ENCODE measurements around the gene LHCGR.

Gene LHCGR

GRCh38 chr2:48755473-48755872 lies at the start of gene LHCGR:
LHCGR (minus strand) TSS chr2:48755724; CDS start chr2:48755671, 53 bp downstream.
- H3K4me3 ChIP-seq (ENCODE audit: low read depth, low read length), result peak within 1 kb of the TSS; percentile 24
- in situ Hi-C loops (cut with HindIII; ENCODE audit: low sequenced_read_pairs), result no loop called here
- DNase-seq (ENCODE audit: low read depth), result no peak
- TF ChIP-seq, protein P1, sequence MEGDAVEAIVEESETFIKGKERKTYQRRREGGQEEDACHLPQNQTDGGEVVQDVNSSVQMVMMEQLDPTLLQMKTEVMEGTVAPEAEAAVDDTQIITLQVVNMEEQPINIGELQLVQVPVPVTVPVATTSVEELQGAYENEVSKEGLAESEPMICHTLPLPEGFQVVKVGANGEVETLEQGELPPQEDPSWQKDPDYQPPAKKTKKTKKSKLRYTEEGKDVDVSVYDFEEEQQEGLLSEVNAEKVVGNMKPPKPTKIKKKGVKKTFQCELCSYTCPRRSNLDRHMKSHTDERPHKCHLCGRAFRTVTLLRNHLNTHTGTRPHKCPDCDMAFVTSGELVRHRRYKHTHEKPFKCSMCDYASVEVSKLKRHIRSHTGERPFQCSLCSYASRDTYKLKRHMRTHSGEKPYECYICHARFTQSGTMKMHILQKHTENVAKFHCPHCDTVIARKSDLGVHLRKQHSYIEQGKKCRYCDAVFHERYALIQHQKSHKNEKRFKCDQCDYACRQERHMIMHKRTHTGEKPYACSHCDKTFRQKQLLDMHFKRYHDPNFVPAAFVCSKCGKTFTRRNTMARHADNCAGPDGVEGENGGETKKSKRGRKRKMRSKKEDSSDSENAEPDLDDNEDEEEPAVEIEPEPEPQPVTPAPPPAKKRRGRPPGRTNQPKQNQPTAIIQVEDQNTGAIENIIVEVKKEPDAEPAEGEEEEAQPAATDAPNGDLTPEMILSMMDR (IDR thresholded peaks at IDR 0.05; ENCODE audit: low read depth, low read length, missing control alignments), result no peak

DNA sequence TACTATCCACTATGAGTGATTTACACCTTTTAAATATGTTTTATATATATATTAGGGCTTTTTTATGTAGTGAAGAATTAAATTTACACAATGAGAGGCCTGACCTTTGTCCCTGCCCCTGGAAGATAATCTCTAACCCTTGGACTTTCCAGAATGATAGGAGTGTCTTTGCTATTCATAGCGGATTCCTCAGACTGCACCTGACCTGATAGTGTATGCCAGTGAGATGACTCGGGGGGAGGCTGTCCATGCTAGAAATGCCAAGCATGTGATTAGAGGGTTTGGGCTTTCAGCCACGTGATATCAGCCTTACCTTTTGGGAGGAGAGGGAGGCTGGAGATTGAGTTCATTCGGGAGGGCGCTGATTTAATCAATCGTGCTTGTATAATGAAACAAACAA lies 44.1 kb upstream of the LHCGR start:
- no peak overlapping the region for H3K4me3 ChIP-seq (ENCODE audit: low read depth, low read length)
- no peak for DNase-seq (ENCODE audit: low read depth)
- in situ Hi-C loops (cut with HindIII; ENCODE audit: low sequenced_read_pairs), result no loop called here
- TF ChIP-seq, protein P1 (IDR thresholded peaks at IDR 0.05; ENCODE audit: low read depth, low read length, missing control alignments), result no peak

GRCh38 chr2:48795065-48795464 lies 39.5 kb upstream of the LHCGR start:
- in situ Hi-C loops (cut with HindIII; ENCODE audit: low sequenced_read_pairs), result no loop called here
- H3K4me3 ChIP-seq (ENCODE audit: low read depth, low read length), result no peak overlapping the region
- TF ChIP-seq, protein P1 (IDR thresholded peaks at IDR 0.05; ENCODE audit: low read depth, low read length, missing control alignments), result no peak
- DNase-seq (ENCODE audit: low read depth), result no peak

DNA sequence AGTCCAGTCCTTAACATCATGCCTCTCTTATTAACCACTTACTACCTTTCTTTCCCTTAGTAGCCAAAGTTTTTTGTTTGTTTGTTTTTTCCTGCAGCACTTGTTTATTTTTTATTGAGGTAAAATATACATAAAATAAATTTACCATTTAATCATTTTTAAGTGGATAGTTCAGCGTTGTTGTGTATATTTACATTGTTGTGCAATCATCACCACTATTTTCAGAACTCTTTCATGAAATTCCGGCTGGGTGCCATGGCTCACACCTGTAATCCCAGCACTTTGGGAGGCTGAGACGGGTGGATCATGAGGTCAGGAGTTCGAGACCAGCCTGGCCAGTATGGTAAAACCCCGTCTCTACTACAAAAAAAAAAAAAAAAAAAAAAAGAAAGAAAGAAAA lies 38.1 kb upstream of the LHCGR start:
- no peak overlapping the region for H3K4me3 ChIP-seq (ENCODE audit: low read depth, low read length)
- DNase-seq (ENCODE audit: low read depth), result no peak
- in situ Hi-C loops (cut with HindIII; ENCODE audit: low sequenced_read_pairs), result no loop called here
- TF ChIP-seq, protein P1 (IDR thresholded peaks at IDR 0.05; ENCODE audit: low read depth, low read length, missing control alignments), result no peak

DNA sequence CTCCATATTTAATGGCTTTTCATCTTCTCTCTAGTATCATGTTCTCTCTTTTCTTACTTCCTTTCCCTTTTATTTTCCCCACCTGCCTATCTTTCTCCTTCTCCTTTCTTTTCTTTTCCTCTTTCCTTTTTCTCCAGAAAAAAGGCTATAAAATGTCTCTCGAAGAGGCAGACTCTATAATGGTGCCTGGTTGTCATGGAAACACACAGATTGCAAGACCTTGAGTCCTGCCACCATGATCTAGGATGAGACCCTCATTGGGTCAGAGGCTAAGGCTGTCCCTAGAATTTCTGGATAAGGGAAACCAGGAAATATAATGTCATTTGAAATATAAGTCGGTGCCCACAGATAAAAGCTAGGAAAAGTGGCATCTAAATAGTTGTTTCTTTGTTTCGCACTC lies 36.5 kb upstream of the LHCGR start:
- H3K4me3 ChIP-seq (ENCODE audit: low read depth, low read length), result no peak overlapping the region
- no peak for DNase-seq (ENCODE audit: low read depth)
- in situ Hi-C loops (cut with HindIII; ENCODE audit: low sequenced_read_pairs), result no loop called here
- TF ChIP-seq, protein P1 (IDR thresholded peaks at IDR 0.05; ENCODE audit: low read depth, low read length, missing control alignments), result no peak

- TF ChIP-seq, protein P1 (IDR thresholded peaks at IDR 0.05; ENCODE audit: low read depth, low read length, missing control alignments), result no peak
- no peak for DNase-seq (ENCODE audit: low read depth)
- no peak overlapping the region for H3K4me3 ChIP-seq (ENCODE audit: low read depth, low read length)
- in situ Hi-C loops (cut with HindIII; ENCODE audit: low sequenced_read_pairs), result no loop called here
Observed at GRCh38 chr2:48790407-48791170, 35.1 kb upstream of the LHCGR start.
